ENCODE data around the gene PLPP3.

The PLPP3 gene

DNA sequence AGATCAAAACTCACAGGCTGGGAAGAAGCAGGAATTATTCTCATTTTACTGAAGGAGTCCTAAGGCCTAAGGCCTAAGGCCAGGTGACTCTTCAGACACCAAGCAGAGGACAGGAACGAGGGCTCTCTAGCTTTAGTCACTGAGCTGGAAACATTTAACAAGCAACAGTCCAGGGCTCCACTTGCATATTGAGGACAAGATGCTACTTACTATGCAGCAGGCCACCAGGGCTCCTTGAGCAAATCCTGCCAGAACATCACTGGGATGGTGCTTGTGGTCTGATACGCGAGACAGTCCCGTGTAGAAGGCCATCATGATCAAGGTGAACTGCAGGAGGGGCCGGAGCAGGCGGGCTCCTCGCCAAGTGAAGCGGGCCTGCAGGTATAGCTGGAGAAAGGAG is 67.6 kb downstream of the PLPP3 start:
- TF ChIP-seq, protein P1, sequence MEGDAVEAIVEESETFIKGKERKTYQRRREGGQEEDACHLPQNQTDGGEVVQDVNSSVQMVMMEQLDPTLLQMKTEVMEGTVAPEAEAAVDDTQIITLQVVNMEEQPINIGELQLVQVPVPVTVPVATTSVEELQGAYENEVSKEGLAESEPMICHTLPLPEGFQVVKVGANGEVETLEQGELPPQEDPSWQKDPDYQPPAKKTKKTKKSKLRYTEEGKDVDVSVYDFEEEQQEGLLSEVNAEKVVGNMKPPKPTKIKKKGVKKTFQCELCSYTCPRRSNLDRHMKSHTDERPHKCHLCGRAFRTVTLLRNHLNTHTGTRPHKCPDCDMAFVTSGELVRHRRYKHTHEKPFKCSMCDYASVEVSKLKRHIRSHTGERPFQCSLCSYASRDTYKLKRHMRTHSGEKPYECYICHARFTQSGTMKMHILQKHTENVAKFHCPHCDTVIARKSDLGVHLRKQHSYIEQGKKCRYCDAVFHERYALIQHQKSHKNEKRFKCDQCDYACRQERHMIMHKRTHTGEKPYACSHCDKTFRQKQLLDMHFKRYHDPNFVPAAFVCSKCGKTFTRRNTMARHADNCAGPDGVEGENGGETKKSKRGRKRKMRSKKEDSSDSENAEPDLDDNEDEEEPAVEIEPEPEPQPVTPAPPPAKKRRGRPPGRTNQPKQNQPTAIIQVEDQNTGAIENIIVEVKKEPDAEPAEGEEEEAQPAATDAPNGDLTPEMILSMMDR (IDR thresholded peaks at IDR 0.05): no peak
- TF ChIP-seq ZFX (IDR thresholded peaks at IDR 0.05; ENCODE audit: borderline replicate concordance): no peak
- H3K27ac ChIP-seq: no peak overlapping the region

DNA sequence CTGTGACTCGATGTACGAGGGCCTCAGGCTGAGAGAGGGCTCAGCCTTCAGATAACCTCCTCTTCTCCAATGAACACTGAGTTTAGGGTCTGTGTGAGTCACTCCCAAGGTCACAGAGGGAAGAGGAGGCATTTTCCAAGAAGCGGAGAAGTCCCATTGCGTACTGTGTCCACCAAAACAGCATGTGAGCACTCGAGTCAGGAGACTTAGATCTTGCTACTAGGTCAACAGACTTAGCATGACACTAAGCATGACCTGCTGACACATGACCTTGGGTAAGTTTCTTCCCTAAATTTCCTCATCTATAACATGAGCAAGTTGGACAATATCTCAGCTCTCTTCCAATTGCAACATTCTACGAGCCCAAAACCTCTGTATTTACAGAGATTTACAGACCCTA is 68.0 kb downstream of the PLPP3 start:
- no peak overlapping the region for H3K27ac ChIP-seq
- TF ChIP-seq, protein P1 (IDR thresholded peaks at IDR 0.05): no peak
- TF ChIP-seq ZFX (IDR thresholded peaks at IDR 0.05; ENCODE audit: borderline replicate concordance): no peak

DNA sequence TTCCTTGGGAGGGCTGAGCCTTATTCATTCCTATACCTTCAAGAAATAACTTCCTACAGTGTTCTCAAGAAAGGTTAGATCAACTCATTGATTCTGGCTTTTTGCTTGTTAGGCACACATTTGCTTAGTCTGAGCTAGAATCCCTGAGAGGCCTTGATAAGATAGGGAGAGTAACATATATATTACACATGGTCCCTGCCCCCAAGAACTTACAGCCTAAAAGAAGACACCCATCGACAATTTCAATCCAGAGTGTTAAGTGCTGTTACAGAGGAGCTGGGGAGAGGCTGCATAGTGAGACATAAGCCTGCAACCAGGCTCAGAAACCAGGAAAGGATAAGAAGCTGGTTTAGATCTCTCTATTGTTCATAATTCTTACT is 68.7 kb downstream of the PLPP3 start:
- TF ChIP-seq, protein P1 (IDR thresholded peaks at IDR 0.05): no peak
- no peak for TF ChIP-seq ZFX (IDR thresholded peaks at IDR 0.05; ENCODE audit: borderline replicate concordance)
- H3K27ac ChIP-seq: no peak overlapping the region

DNA sequence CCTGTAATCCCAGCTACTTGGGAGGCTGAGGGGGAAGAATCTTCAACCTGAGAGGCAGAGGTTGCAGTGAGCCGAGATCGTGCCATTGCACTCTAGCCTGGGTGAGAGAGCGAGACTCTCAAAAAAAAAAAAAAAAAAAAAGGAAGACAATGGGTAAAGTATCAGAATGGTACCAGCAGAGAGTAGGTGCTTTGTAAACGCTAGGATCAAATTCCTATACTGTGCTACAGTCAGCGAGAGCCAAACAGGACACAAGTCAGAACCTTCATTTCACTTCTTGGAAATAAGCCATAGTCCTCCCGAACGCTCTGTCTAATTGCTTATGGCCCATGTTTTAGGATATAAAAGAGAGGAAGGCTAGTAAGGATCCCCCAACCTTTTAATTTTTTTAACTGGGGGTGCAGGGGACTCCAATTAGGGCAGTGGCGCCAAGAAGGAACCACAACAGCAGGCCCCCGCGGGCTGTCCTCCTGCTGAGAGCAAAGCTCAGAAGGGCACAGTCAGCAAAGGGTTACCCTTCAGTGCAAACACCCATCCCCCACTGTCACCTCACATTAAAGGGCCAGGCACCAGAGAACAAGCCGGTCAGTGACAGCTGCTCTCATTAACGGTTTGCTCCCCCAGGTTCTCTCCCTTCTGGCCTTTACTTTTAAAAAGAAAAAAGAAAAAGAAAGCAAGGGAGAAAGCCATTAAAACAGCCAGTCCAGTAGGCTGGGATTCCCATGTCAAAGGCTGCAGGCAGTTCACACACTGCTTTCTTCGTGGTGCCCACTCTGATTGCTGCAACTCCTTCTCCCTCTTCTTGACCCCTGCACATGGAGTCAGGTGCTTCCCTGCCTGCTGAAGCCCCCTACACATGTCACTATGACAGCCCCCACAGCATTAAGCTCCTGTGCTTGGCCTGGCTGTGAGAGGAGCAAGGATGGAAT is 69.4 kb downstream of the PLPP3 start:
- TF ChIP-seq, protein P1 (IDR thresholded peaks at IDR 0.05): no peak
- no peak for TF ChIP-seq ZFX (IDR thresholded peaks at IDR 0.05; ENCODE audit: borderline replicate concordance)

DNA sequence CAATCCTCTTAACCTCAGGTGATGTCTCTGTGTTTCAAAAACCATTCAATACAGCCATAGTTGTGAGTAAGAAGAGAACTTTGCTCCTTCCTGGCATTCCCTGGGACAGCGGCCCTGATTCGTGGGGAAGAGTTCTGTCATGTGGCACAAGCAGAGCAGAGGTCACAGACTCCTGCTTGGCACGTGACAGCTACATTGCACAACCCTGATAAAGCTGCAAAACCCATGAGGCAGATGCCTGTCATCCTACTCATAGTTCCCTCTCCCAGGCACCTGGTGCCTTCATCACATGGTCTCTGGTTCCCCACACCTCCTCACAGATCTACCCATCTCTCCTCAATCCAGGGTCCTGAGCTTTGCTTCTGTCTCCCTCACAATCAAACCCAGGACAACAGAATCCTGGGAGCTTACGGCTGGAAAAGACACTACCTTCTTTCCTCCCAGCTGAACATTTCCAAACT is 70.8 kb downstream of the PLPP3 start:
- TF ChIP-seq ZFX (IDR thresholded peaks at IDR 0.05; ENCODE audit: borderline replicate concordance): no peak
- no peak overlapping the region for H3K27ac ChIP-seq

More for the DNA sequence above, 69.4 kb downstream of the PLPP3 start:
- H3K27ac ChIP-seq: no peak overlapping the region

DNA sequence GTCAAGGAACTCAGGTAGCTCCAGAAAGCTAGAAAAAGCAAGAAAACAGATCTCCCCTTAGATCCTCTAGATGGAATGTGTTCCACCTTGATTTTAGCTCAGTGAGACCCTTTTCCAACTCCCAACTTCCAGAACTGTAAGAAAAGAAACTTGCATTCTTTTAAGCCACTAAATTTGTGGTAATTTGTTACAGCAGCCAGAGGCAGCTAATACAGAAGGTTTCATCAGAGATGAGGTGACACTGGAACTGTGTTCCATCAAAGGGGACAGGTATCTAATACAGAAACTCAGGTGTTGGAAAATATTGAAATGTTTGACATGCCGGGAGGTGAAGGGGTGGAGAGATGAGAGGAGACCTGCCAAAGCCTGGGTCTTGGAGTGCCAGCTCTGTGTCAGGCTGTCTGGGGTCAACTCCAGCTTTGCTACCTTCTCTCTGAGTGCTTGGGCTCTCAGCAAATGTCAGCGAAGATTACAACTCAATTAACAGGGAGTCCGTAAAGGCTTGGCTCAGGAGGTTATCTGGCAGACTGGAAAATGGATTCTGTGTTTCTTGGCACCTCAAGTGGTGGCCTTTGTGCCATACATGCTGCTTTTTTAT is 71.3 kb downstream of the PLPP3 start:
- TF ChIP-seq, protein P1 (IDR thresholded peaks at IDR 0.05): no peak
- no peak for TF ChIP-seq ZFX (IDR thresholded peaks at IDR 0.05; ENCODE audit: borderline replicate concordance)
- H3K27ac ChIP-seq: no peak overlapping the region

DNA sequence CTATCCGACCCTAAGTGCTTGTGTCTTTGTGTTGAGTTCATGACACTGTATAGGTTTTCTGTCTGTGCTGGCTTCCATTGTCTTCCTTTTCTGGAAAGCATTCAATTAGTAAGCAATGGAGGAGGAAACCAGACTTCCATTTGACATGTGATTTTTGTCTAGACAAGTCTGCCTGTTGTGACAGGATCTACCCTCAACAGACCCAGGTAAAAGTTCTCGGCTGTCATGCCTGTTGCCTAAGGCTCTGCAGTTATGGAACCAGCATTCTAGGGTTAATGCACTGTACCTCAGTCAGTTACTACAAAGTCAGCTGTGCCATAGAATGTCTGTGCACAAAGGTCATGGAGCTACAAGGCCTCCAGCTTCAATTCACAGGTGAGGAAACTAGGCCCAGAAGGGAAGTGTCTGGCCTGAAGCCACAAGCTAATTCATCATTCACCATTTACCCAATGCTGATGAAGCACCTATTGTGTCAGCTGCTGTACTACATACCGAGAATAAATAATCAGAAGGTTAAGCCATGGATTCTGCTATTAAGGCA is 72.3 kb downstream of the PLPP3 start:
- H3K27ac ChIP-seq: no peak overlapping the region

More for the DNA sequence above, 72.3 kb downstream of the PLPP3 start:
- TF ChIP-seq, protein P1 (IDR thresholded peaks at IDR 0.05): no peak
- TF ChIP-seq ZFX (IDR thresholded peaks at IDR 0.05; ENCODE audit: borderline replicate concordance): no peak

Data from 22Rv1 (cell line).